Measurements from ENCODE around the gene DHRS7.

The DHRS7 gene, protein sequence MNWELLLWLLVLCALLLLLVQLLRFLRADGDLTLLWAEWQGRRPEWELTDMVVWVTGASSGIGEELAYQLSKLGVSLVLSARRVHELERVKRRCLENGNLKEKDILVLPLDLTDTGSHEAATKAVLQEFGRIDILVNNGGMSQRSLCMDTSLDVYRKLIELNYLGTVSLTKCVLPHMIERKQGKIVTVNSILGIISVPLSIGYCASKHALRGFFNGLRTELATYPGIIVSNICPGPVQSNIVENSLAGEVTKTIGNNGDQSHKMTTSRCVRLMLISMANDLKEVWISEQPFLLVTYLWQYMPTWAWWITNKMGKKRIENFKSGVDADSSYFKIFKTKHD

DNA sequence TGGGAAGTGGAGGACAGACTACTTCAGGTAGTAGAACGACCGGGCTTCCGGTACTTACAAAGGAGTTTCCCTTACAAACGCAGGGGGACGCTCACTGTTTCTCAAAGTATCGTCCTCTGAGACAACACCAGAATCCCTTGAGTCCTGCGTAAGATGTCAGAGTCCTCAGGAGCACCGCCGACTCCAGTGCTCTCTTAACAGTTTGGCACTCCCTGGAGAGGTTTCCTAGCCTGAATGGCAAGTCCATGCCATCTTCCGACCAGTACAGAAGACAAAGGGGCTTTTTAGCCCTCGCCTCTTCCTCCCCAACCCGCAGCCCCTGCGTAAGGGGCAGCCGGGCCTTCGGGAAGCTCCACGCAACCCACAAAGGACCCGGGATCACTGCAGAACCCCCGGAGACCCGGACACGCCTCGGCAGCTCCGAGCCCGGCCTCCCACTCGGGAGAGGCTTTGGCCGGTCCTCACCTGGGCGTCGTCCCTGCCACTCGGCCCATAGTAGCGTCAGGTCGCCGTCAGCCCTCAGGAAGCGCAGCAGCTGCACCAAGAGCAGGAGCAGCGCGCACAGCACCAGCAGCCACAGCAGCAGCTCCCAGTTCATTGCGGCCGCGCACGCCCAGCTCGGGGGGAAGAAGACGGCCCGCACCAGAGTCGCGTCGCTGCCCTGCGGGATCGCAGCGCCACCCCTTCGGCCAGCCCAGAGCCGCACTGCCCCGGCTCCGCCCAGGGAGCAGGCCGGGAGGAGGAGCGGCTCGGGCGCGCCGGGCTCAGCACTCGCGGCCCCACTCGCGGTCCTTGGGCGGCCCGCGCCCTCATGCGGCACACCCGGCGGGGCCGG is at the start of gene DHRS7:
TSS of gene DHRS7 (minus strand) at position 687 of the 835 bp plus-strand sequence. CDS start at position 598, 89 bp downstream.
- DNase-seq, result peak; percentile 59 to 66

DNA sequence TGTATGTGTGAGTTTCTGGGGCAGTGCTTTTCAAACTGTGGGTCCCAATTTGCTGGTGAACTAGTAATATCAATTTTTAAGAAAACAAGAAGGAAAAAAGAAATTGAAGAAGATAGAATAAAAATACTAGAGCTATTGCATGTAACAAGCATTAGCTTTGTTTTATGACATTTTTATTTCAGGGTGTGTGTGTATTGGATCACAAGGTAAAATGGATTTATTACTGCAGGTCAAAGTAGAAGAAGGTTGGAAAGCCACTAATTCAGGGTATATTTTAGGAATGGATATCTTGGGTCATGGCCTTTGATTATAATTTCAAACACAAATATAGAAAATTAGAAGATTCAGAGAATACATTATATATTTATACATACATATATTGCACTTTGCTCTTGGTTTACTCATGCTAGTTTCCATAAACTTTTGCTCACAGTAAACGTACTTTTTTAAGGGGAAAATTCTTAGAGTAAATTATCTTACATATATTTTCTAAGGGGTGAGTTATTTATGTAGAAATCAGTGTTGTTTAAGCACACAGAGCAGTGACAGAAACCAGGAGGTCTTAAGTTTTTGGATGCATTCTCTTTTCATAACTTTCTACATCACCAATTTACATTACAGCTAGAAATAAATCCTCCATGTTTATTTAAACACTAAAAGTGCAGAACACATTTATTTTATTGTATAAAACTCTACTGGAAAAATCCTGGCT is 49.4 kb upstream of the DHRS7 start:
- DNase-seq, result no peak

DNA sequence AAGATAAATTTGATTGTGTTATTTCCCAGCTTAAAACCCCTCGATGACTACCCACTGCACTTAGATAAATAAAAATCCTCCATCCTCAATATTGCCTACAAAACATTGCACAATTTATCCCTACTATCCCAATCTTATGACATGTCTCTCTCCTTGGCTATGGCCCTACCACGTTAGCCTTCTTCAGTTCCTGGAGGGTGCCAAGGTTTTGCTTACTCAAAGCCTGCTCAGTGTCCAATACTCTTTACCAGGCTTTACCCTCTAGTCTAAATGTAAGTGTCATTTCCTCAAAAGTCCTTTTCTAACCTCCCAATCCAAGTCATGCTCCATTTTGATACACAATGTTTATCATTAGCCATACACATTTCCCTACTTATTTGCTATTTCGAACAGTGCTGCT is 48.8 kb upstream of the DHRS7 start:
- DNase-seq, result no peak

DNA sequence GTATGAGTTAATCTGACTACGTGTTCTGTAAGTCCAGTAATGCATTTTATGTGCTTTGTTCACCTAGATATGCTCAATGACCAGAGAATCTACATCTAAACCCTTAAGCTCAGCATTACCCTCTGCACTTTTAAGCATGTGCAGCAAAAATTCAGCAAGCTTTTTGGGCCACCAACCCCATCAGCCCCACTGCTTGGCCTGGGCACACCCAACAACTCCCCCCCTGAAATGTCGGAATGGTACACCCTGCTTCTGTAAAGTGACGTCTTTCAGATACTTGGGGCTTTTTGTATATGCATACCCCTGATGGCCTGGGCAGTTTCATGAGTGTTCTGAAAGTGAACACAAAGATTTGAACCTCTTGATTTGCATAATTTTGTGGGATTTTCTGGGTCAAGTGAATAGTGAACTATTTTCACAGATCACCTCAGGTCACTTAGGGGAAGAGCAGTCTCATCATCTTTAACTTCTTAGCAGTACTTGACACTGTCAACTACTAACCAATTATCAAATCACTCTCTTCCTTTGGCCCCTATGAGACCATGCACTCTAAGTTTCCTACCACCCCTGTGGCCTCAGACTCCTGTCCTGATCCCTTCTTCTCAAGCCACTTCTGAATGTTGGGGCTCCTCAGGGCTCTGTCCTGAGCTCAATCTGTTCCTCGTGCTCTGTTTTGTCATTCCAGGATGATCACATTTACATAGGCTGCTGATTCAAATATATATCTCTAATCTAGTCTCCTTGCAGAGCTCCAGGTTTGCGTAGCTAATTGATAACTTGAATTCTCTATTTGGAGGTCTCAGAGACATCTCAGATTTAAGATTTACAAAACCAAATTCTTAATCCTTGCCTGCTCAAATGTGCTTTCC is 47.5 kb upstream of the DHRS7 start:
- DNase-seq, result no peak

DNA sequence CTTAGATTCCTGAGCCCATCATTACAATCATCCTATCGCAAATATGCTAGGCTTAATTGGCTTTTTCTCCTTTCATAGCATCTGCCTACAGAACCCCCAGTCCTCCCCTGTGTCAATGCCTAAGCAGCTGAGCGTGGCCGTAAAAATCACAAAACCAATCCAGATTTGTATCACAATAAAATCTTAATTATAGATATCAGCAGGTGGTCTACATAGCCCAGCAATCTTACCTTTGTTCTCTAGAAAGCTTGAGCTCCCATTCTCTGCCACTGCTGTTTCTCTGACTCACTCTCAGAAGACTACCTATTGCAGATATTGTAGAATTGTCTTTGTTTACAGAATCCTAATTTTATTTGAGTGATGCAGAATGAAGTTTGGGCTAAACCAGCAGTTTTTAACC is 46.0 kb upstream of the DHRS7 start:
- no peak for DNase-seq

DNA sequence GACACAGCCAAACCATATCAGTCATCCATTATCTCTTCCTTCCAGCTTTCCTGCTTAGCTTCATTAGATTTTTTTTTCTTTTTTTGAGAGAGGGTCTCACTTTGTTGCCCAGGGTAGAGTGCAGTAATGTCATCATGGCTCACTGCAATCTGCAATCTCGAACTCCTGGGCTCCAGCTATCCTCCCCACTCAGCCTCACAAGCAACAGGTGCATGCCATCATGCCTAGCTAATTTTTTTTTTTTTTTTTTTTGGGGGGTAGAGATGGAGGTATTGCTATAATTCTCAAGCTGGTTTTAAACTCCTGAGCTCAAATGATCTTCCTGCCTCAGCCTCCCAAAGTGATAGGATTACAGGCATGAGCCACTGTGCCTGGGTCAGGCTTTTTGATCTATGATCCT is 45.5 kb upstream of the DHRS7 start:
- no peak for DNase-seq

DNA sequence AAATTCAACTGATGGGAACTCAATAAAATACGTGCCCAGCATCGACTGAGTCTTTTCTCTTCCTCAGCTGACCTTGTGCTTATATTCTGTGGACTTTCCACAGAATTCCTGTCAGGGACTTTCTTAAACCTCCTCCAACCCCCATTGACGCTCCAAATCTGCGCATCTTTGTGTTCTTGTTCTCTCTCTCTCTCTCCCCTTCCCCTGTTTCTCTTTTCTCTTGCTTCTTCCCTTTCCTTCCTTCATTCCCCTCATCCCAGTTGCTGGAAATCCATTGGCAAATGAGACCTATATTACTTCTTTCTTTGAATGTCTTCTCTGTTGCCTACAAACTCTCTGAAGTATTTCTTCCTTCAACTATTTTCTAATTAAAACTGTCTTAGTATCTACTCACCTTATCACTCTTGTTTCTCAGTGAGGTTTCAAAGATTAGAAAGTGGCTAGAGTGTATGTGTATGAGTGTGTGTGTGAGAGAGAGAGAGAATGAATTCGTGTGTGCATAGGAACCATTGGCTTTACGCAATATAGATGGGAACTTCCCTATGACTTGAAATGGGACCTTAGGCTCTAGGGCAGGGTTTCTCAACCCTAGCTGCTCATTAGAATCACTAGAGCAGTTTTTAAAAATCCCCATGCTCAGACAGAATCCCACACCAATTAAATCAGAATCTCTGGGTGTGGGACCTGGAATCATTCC is 41.8 kb upstream of the DHRS7 start:
- no peak for DNase-seq

DNA sequence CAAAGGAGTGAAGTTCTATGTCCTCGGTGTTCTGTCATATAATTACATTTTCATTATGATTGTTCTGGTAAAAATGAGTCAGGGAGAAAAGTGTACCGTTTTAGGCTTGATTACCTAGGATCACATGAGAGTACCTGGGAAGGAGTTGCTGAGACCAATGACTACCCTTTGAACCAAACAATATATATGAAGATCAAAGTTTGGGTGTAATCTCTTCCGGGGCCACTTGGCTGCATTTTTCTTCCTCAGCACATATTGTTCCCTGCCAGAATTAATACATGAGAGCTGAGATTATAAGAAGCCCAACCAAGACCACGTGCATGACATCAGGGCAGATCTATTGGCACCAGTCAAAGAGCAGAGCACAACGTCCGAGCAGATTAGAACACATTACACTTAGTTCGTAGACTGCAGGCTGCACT is 41.1 kb upstream of the DHRS7 start:
- no peak for DNase-seq

DNA sequence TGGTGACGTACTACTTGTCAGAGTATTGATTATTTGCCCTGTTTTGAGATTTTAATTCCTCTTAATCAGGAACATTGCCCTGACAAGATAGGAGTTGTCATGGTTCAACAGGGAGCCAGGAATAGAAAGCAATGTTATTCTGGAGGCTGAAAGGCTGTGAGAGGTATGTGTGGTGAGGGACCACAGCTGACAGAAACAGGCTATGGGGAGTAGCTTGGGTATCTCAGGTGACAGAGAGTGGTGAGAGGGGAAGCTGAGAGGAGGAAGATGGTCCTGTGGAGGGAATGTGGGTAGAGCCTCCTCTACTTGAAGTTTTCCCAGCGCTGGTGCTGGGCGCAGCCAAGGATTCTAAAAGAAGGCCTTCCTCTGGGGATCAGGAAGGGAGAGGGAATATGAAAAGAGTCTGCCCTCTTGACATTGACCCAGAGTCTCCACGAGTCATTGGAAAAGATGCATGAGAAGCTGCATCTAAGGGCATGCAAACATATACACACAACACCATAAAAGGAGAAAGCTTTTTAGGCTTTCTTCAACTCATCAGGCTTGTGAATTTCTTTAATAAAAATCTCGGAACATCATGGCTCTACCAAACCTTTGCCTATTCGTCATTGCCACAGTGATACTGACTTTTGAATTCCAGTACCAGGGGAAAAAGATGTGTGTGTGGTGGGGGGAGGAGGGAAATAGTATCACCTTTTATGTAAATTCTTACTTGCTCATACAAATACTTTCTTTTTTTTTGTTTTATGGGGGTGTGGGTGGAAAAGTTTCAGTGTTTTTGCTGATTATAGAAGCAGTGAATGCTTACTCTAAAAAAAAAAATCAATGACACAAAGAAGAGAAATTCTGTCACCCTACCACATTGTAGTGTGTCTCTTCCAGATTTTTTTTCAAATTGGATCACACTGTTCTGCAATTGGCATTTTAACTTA is 39.9 kb upstream of the DHRS7 start:
- no peak for DNase-seq

DNA sequence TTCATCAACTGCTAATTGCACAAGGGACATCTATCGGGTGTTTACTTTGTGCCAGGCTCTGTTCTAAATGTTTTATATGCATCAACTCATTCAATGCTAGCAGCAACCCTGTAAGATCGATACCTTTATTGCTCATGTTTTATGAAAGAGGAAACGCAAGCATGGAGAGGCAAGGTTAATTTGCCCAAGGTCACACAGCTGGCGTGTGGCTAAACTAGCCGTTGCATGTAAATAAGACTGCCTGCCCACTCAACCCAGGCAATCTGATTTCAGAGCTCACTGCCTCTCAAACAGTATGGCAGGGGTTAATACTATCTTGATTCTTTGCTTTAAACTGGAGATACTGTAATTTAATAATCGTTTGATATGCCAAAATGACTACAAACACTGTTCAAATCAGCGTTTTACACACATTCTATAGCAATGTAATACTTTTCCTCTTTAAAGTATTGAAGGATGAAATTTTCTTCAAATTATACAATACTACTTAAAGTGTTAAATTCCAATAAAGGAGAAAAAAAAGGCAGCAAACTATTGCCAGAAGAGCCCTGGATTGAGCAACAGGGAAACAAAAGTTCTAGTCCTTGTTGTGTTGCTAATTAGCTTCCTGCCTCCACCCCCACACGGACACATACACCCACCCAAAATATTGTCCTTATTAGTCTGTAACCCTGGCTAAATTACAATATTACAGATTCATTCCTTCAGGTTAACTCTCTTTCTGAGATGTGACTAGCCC is 39.1 kb upstream of the DHRS7 start:
- no peak for DNase-seq

DNA sequence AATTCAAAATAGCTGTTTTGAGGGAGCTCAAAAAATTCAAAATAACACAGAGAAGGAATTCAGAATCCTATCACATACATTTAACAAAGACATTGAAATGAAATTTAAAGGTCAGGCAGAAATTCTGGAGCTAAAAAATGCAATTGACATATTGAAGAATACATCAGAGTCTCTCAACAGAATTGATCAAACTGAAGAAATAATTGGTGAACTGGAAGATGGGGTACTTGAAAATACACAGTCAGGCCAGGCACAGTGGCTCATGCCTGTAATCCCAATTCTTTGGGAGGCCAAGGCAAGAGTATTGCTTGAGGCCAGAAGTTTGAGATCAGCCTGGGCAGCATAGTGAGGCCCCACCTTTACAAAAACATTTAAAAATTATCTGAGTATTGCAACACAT is 34.1 kb upstream of the DHRS7 start:
- DNase-seq, result no peak

DNA sequence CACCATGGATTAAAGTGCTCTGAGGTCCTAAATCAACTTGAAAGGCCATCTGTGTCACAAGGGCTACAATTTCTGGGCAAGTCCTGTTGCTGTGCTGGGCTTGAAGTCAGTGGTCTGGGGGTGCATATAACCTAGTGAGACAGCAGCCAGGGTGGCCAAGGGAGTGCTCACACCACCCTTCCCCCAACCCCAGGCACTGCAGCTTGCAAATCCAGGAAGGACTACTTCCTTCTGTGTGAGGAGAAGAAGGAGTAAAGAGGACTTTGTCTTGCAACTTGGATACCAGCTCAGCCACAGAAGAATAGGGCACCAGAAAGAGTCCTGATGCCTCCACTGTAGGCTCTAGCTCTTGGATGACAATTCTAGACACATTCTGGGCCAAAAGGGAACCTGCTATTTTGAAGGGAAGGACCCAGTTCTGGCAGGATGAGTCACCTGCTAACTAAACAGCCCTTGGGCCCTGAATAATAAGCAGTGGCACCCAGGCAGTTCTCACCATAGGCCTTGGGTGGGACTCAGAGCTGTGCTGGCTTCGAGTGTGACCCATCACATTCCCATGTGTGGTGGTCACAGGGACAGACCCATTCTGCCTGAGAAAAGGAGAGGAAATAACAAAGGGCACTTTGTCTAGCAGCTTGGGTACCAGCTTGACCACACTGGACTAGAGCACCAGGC is 32.6 kb upstream of the DHRS7 start:
- DNase-seq, result no peak

DNA sequence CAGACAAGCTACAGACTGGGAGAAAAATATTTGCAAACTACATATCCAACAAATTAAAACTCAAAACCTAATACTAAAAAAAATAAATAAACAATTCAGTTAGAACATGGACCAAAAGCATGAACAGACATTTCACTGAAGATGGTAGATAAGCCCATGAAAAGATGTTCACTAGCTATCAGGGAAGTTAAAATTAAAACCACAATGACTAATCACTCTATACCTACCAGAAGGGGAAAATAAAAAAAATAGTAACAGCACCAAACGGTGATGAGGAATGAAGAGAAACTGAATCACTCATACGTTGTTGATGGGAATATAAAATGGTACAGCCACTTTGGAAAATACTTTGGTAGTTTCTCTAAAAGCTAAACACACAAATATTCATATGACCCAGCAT is 31.1 kb upstream of the DHRS7 start:
- no peak for DNase-seq

DNA sequence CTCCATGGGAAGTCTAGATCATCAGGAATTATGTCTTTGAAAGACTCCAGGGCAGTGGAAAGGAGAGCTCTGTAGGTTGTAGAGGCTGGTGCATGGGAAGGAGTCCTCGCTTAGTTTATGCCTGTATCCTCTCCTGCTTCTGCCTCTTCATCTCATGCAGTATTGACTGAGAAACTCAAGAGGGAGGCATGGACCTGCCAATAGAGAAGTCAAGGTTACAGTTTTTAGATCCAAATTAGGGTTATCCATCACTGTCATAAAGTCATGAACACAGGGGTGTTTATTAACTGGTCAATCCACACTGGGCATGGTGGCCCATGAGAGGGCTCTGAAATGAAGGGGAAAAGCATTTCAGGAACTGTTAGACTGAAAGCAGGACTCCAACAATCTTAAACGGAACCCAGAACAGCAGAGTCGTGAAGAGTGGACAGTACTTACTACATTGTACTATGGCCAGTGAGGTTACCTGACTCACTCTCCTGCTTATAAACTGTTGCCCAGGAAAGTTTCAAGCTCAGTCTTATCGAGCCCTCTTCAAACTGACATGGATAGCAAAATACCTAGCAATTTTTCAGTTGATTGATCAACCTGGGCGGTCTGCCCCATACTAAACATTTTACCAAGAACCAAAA is 30.1 kb upstream of the DHRS7 start:
- DNase-seq, result no peak

DNA sequence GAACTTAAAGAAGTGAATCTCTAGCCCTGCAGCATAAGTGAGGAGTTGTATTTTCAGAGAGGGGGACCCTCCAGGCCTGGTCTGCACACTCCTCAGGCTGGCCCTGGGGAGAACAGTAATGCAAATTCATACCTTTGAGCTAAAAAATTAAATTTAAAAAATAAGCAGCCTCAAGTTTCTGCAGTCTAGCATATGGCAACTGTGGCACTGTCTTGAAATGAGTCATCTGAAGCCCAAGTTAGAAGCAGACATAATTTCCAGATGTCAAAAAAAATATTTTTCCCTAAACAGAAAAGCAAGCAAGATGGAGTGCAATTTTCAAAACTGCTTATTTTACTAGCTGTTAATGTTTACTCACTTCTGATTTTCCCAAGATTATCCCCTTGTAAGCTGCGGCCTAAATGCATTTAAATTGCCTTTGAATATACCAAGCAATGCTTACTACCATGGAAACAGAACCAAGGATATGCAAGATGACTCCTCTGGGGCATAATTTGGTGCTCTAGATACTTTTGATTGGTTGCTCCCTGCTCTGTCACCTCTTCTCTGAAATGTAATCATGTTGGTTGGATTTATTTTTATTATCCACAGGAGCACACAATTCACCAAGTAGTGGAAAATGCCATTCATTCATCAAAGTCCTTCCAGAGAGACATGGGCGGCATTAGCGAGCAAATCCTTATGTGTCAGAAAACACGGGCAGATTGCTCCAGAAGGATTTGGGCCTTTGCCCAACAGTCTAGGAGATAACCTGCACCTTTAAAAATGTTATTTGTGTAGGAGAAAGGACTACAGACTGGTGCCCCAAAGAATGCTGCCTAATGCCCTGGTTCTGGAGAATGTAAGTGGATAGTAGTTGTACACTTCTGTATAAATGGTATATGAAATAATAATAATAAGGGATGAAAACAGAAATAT is 25.0 kb upstream of the DHRS7 start:
- no peak for DNase-seq

DNA sequence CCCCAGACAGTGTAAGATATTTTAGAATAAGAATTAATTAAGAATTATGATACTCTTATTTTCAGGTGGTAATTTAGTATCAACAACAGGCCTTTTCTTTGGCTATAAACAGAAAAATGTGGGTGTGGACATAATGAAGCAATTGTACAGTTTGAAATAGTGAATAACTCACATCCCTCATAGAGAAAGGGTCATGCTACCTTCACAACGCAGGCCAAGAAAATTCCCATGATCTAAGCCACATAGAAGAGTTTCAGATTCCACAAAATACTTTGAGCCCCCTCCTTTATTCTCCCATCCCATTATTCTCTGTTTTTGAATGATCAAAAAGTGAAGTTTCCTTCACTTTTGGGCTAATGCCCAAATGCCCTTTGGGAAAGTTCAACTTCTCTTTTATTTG is 23.5 kb upstream of the DHRS7 start:
- no peak for DNase-seq

DNA sequence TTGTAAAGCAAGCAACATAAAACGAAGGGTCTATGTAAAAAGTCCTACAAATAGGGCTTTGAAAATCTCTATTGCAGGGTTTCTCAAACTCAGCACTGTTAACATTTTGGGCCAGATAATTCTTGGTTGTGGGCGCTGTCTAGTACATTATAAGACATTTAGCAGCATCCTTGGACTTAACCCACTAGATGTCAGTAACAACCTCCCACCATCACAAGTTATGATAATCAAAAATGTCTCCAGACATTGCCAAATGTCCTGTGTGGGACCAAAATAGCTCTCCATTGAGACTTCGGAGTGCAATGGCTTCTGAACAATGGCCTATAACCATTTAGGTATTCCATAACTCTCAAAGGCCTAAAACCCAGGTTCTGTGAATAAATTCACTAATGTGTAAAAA is 22.9 kb upstream of the DHRS7 start:
- no peak for DNase-seq

Measured in stimulated activated CD4-positive, alpha-beta T cell treated with anti-CD3 and anti-CD28 coated beads, Interleukin-4, amount 100 ng/mL, for 4 hours (primary cell).